ENCODE results near the gene HDAC4.

DNA sequence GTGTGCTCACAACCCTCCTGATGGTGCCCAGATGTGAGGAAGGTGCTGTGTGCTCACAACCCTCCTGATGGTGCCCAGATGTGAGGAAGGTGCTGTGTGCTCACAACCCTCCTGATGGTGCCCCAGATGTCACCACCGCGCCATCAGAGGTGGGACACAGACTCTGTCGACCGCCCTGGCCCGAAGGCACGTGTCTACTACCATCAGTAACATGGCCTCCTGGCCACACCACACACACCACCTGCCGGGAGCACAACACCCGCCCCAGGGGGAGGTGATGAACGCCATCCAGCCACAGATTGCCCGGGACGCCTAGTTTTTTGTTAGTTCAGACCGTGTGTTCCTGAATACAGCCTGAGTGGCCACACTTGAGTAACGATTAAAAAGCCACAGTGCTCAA is 24.5 kb downstream of the HDAC4 start:
- TF ChIP-seq EZH2 (IDR thresholded peaks at IDR 0.05; ENCODE audit: borderline replicate concordance, insufficient read depth, low read depth, low read length, poor library complexity, severe bottlenecking) = no peak
- TF ChIP-seq, protein P1, sequence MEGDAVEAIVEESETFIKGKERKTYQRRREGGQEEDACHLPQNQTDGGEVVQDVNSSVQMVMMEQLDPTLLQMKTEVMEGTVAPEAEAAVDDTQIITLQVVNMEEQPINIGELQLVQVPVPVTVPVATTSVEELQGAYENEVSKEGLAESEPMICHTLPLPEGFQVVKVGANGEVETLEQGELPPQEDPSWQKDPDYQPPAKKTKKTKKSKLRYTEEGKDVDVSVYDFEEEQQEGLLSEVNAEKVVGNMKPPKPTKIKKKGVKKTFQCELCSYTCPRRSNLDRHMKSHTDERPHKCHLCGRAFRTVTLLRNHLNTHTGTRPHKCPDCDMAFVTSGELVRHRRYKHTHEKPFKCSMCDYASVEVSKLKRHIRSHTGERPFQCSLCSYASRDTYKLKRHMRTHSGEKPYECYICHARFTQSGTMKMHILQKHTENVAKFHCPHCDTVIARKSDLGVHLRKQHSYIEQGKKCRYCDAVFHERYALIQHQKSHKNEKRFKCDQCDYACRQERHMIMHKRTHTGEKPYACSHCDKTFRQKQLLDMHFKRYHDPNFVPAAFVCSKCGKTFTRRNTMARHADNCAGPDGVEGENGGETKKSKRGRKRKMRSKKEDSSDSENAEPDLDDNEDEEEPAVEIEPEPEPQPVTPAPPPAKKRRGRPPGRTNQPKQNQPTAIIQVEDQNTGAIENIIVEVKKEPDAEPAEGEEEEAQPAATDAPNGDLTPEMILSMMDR (IDR thresholded peaks at IDR 0.05) = no peak
